OCI-LY3 (cell line): Measurements from ENCODE around the gene KRT1.

Experiments
- H2AFZ ChIP-seq: fragments of 200-600, 300-600 bp; shearing (Covaris generic); 2 replicates; pipeline ENCODE4 v1.6.0; 2014; ENCODE audit warnings: antibody characterized with exemption, low read depth, low read length
- H3K27ac ChIP-seq: fragments of 200-600, 300-600 bp; sonication (generic); 2 replicates; pipeline ENCODE4 v1.5.1; 2014; ENCODE audit warnings: mild to moderate bottlenecking, low read length, moderate library complexity, mixed read lengths
- H3K27me3 ChIP-seq: fragments of 200-600, 300-600 bp; sonication (generic); 2 replicates; pipeline ENCODE4 v1.6.1; 2014; ENCODE audit warnings: low read depth, low read length, mixed read lengths
- H3K36me3 ChIP-seq: fragments of 200-600, 300-600 bp; sonication (generic); replicated peaks from 2 replicates; pipeline ENCODE3; 2014; ENCODE audit warnings: low read depth, low read length, mixed read lengths
- H3K4me1 ChIP-seq: fragments of 300-600, 200-600 bp; sonication (generic); 2 replicates; pipeline ENCODE4 v1.6.1; 2014; ENCODE audit warnings: low read length, mixed read lengths
- H3K4me2 ChIP-seq: fragments of 200-600, 300-600 bp; sonication (generic); 2 replicates; pipeline ENCODE4 v1.6.1; 2014; ENCODE audit warnings: low read length, mixed read lengths
- H3K4me3 ChIP-seq: fragments of 300-600, 200-600 bp; sonication (generic); 2 replicates; pipeline ENCODE4 v1.5.1; 2014; ENCODE audit warnings: antibody characterized with exemption, mild to moderate bottlenecking, low read length, moderate library complexity
- H3K79me2 ChIP-seq: fragments of 300-600, 200-600 bp; shearing (Covaris generic); 2 replicates; pipeline ENCODE4 v1.6.1; 2014; ENCODE audit warnings: mild to moderate bottlenecking, low read length, mixed read lengths
- H3K9ac ChIP-seq: fragments of 300-600, 200-600 bp; shearing (Covaris generic); 2 replicates; pipeline ENCODE4 v1.6.0; 2014; ENCODE audit warnings: mild to moderate bottlenecking, low read length, moderate library complexity
- H3K9me3 ChIP-seq: fragments of 200-600, 300-600 bp; shearing (Covaris generic); 2 replicates; pipeline ENCODE4 v1.6.1; 2014; ENCODE audit warnings: low read length, mixed read lengths; ENCODE audit not compliant: insufficient read depth
- H4K20me1 ChIP-seq: fragments of 200-600, 300-600 bp; sonication (generic); 2 replicates; pipeline ENCODE4 v1.6.1; 2016; ENCODE audit warnings: low read length, mixed read lengths; ENCODE audit not compliant: insufficient read depth
- EZH2phosphoT487 ChIP-seq: fragments of 200-600 bp; shearing (Covaris generic); IDR thresholded peaks from 2 replicates; pipeline ENCODE4 v1.6.1; 2018; ENCODE audit warnings: antibody characterized with exemption, mixed run types, low read depth
- TF ChIP-seq, protein P1 (sequence below): fragments of 200-600, 300-600 bp; sonication (generic); IDR thresholded peaks from 2 replicates; pipeline ENCODE4 v1.5.1; 2014; ENCODE audit warnings: antibody characterized with exemption, low read length, low read depth

KRT1 gene

DNA sequence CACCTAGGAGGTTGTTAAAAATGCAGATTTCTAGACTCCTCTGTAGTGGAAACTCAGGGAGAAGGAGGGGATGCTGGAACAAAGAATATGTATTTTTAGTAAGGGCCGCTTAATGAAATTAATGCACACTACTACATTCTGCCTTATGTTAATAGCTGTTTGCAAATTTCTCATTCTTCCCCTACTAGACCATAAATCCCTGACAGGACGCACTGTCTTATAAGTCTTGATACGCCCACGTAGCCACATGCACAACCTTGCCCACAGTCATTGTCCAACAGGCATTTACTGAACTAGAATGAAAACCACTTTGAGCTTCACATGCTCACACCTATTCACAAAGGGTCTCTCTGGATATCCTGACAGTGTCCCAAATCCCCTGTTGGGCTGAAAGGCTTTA is 38.7 kb downstream of the KRT1 start:
- H3K4me3 ChIP-seq, result no peak overlapping the region
- no peaks in the 10 kb centered on the region for H4K20me1 ChIP-seq
- H3K36me3 ChIP-seq, result no peaks in the 10 kb centered on the region
- H3K9ac ChIP-seq, result no peak overlapping the region
- H3K79me2 ChIP-seq, result no peaks in the 10 kb centered on the region
- TF ChIP-seq, protein P1, sequence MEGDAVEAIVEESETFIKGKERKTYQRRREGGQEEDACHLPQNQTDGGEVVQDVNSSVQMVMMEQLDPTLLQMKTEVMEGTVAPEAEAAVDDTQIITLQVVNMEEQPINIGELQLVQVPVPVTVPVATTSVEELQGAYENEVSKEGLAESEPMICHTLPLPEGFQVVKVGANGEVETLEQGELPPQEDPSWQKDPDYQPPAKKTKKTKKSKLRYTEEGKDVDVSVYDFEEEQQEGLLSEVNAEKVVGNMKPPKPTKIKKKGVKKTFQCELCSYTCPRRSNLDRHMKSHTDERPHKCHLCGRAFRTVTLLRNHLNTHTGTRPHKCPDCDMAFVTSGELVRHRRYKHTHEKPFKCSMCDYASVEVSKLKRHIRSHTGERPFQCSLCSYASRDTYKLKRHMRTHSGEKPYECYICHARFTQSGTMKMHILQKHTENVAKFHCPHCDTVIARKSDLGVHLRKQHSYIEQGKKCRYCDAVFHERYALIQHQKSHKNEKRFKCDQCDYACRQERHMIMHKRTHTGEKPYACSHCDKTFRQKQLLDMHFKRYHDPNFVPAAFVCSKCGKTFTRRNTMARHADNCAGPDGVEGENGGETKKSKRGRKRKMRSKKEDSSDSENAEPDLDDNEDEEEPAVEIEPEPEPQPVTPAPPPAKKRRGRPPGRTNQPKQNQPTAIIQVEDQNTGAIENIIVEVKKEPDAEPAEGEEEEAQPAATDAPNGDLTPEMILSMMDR, result no peak
- TF ChIP-seq EZH2phosphoT487, result no peak
- no peak overlapping the region for H3K4me2 ChIP-seq
- peaks cover 70% of the 10 kb centered on the region for H3K27me3 ChIP-seq
- H3K9me3 ChIP-seq, result no peaks in the 10 kb centered on the region
- no peaks in the 10 kb centered on the region for H3K4me1 ChIP-seq
- no peak overlapping the region for H3K27ac ChIP-seq
- no peak overlapping the region for H2AFZ ChIP-seq

DNA sequence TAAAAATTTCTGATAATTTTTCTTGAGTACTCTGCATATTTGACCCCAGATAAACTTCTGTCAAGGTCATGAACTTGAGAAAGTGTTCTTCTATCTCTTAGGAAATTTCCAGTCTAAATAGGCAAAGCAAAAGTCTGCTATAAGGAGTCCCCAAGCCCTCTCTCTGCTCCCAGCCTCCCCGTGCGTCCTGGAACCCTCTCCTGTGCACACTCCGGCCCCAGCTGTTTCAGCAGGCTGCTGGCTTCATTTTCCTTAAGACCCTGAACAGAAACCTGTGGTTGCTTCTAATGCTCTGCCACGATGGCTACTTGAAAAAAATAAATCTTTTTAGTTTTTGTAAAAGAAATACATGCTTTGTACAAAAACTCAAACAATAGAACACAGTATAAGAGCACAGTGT is 42.9 kb downstream of the KRT1 start:
- TF ChIP-seq, protein P1, result no peak
- TF ChIP-seq EZH2phosphoT487, result no peak
- H3K79me2 ChIP-seq, result no peaks in the 10 kb centered on the region
- H3K4me1 ChIP-seq, result no peaks in the 10 kb centered on the region

GRCh38 chr12:52636592-52637258 is 43.5 kb downstream of the KRT1 start:
- no peak for TF ChIP-seq EZH2phosphoT487
- TF ChIP-seq, protein P1, result no peak
- Histone ChIP-seq H3K36me3 (no peaks in the 10 kb centered on the region), H2AFZ (no peak overlapping the region), H3K4me1 (no peaks in the 10 kb centered on the region), H3K9me3 (no peaks in the 10 kb centered on the region), H3K79me2 (no peaks in the 10 kb centered on the region), H4K20me1 (no peaks in the 10 kb centered on the region), H3K27ac (no peak overlapping the region), H3K27me3 (peaks cover 40% of the 10 kb centered on the region), H3K9ac (no peak overlapping the region), H3K4me3 (no peak overlapping the region), H3K4me2 (no peak overlapping the region)

More for the DNA sequence above, 42.9 kb downstream of the KRT1 start:
- Histone ChIP-seq H3K4me2 (no peak overlapping the region), H3K9me3 (no peaks in the 10 kb centered on the region), H3K4me3 (no peak overlapping the region), H3K9ac (no peak overlapping the region), H3K27ac (no peak overlapping the region), H4K20me1 (no peaks in the 10 kb centered on the region), H3K27me3 (peaks cover 44% of the 10 kb centered on the region), H3K36me3 (no peaks in the 10 kb centered on the region), H2AFZ (no peak overlapping the region)

GRCh38 chr12:52636189-52636588 is 44.0 kb downstream of the KRT1 start:
- Histone ChIP-seq H4K20me1 (no peaks in the 10 kb centered on the region), H3K9me3 (no peaks in the 10 kb centered on the region), H3K4me1 (no peaks in the 10 kb centered on the region), H3K27me3 (peaks cover 39% of the 10 kb centered on the region), H3K9ac (no peak overlapping the region), H3K4me3 (no peak overlapping the region), H3K27ac (no peak overlapping the region), H3K79me2 (no peaks in the 10 kb centered on the region), H2AFZ (no peak overlapping the region), H3K36me3 (no peaks in the 10 kb centered on the region), H3K4me2 (no peak overlapping the region)
- TF ChIP-seq EZH2phosphoT487, result no peak
- TF ChIP-seq, protein P1, result no peak
